Ecto neural progenitor cell (in vitro differentiated cells): ENCODE measurements around the gene PTAFR.

ENCODE experiments used
- DNase-seq: peaks from one replicate; pipeline ENCODE4 v3.0.0-alpha.2; 2018; ENCODE audit warnings: low spot score

Gene PTAFR

GRCh38 chr1:28118640-28119307 lies 57.7 kb downstream of the PTAFR start:
- DNase-seq, result no peak

GRCh38 chr1:28115267-28115666 lies 61.2 kb downstream of the PTAFR start:
- no peak for DNase-seq

- no peak for DNase-seq
Measured at GRCh38 chr1:28114844-28115243, 61.6 kb downstream of the PTAFR start.

GRCh38 chr1:28113242-28113572 lies 63.3 kb downstream of the PTAFR start:
- no peak for DNase-seq

- DNase-seq, result no peak
Measured at GRCh38 chr1:28112388-28113241, 63.9 kb downstream of the PTAFR start.

- no peak for DNase-seq
Measured at GRCh38 chr1:28111157-28111556, 65.3 kb downstream of the PTAFR start.

GRCh38 chr1:28110555-28110954 lies 65.9 kb downstream of the PTAFR start:
- no peak for DNase-seq

- DNase-seq, result no peak
Measured at GRCh38 chr1:28109639-28110038, 66.9 kb downstream of the PTAFR start.

- no peak for DNase-seq
Measured at GRCh38 chr1:28108001-28108400, 68.5 kb downstream of the PTAFR start.

- peak; percentile 71 for DNase-seq
Measured at GRCh38 chr1:28104866-28105467, 71.5 kb downstream of the PTAFR start.

GRCh38 chr1:28102189-28102588 lies 74.3 kb downstream of the PTAFR start:
- DNase-seq, result no peak

GRCh38 chr1:28099050-28099769 lies 77.3 kb downstream of the PTAFR start:
- no peak for DNase-seq
